Caco-2 (cell line): ENCODE measurements around the gene GPHB5. TPM values are rescaled to one million over a fixed set of nuclear protein-coding genes. Genes with fewer than 3 reads are reported as not detected.

ENCODE experiments used
- BruUV-seq: library from RNA; stranded (reverse); fragments of 400-500 nt; replicated peaks from 2 replicates; lab custom pipeline; 2021; lab: Mats Ljungman, UMichigan
- CTCF ChIA-PET: fragments of 300-600 bp; sonication (Branson Sonifier 250); formaldehyde crosslinking; loops from one replicate; lab custom pipeline; 2022; ENCODE audit warnings: antibody characterized with exemption; lab: Charles Lee
- POLR2A ChIA-PET: fragments of 300-600 bp; sonication (Branson Sonifier 250); formaldehyde crosslinking; loops from one replicate; lab custom pipeline; 2022; ENCODE audit warnings: antibody characterized with exemption; lab: Charles Lee
- DNase-seq, 2 experiments: peaks; one replicate each; pipeline versions ENCODE4 v3.0.0 to v3.0.0-alpha.2; 2020 to 2022
- H3K27me3 ChIP-seq: replicated peaks from 2 replicates; pipeline ENCODE4 v1.6.0; 2011; ENCODE audit warnings: low read length; ENCODE audit not compliant: control insufficient read depth, insufficient read depth
- H3K36me3 ChIP-seq: 2 replicates; pipeline ENCODE4 v1.5.1; 2011; ENCODE audit warnings: low read length; ENCODE audit not compliant: control insufficient read depth, insufficient read depth
- H3K4me1 ChIP-seq: fragments of 250-450 bp; sonication (Bioruptor Pico); 2 replicates; pipeline ENCODE4 v1.5.1; 2020; ENCODE audit warnings: mild to moderate bottlenecking
- H3K4me3 ChIP-seq: 2 replicates; pipeline ENCODE4 v1.5.1; 2011; ENCODE audit warnings: low read depth, mild to moderate bottlenecking, control low read depth, low read length
- H3K9me3 ChIP-seq: fragments of 250-450 bp; sonication (Bioruptor Pico); 2 replicates; pipeline ENCODE4 v1.5.1; 2020; ENCODE audit warnings: mild to moderate bottlenecking, moderate library complexity
- H3K27ac Mint-ChIP-seq: one replicate; pipeline ENCODE4 v1.8.0; 2022; ENCODE audit warnings: mixed read lengths; ENCODE audit not compliant: unreplicated experiment
- H3K27me3 Mint-ChIP-seq: one replicate; pipeline ENCODE4 v1.8.0; 2022; ENCODE audit warnings: mixed read lengths; ENCODE audit not compliant: insufficient read depth, unreplicated experiment
- H3K36me3 Mint-ChIP-seq: one replicate; pipeline ENCODE4 v1.8.0; 2022; ENCODE audit warnings: mild to moderate bottlenecking, mixed read lengths; ENCODE audit not compliant: insufficient read depth, unreplicated experiment
- H3K4me1 Mint-ChIP-seq: one replicate; pipeline ENCODE4 v1.8.0; 2022; ENCODE audit warnings: low read depth, mixed read lengths; ENCODE audit not compliant: unreplicated experiment
- H3K4me3 Mint-ChIP-seq: one replicate; pipeline ENCODE4 v1.8.0; 2022; ENCODE audit warnings: mild to moderate bottlenecking, moderate library complexity, mixed read lengths; ENCODE audit not compliant: unreplicated experiment
- H3K9me3 Mint-ChIP-seq: one replicate; pipeline ENCODE4 v1.8.0; 2022; ENCODE audit warnings: mixed read lengths; ENCODE audit not compliant: unreplicated experiment
- intact Hi-C: fragments of 100-400 bp; cut with micrococcal nuclease; formaldehyde crosslinking; loops from one replicate; pipeline ENCODE4 v1.10.0; 2022; ENCODE audit not compliant: unreplicated experiment
- total RNA-seq: library from RNA; stranded (reverse); gene quantifications from 2 replicates; pipeline ENCODE4 v1.2.3, GENCODE V29; 2022
- TF ChIP-seq, protein P1 (sequence below), 2 experiments: fragments of 200-600 bp in 1 of 2; IDR thresholded peaks; 1 replicate in 1 of 2; 2 replicates in 1 of 2; pipeline versions ENCODE4 v1.5.1 to v1.8.0; 2011 to 2022; ENCODE audit warnings: antibody characterized with exemption in 1 of 2, control low read depth in 1 of 2, inconsistent platforms in 1 of 2, low read depth in 1 of 2, low read length in 1 of 2, mild to moderate bottlenecking in 1 of 2, moderate library complexity in 1 of 2; ENCODE audit not compliant: insufficient read depth in 1 of 2, severe bottlenecking in 1 of 2, unreplicated experiment in 1 of 2

The GPHB5 gene
- total RNA-seq, 1 experiment from 2014 or later = not detected

DNA sequence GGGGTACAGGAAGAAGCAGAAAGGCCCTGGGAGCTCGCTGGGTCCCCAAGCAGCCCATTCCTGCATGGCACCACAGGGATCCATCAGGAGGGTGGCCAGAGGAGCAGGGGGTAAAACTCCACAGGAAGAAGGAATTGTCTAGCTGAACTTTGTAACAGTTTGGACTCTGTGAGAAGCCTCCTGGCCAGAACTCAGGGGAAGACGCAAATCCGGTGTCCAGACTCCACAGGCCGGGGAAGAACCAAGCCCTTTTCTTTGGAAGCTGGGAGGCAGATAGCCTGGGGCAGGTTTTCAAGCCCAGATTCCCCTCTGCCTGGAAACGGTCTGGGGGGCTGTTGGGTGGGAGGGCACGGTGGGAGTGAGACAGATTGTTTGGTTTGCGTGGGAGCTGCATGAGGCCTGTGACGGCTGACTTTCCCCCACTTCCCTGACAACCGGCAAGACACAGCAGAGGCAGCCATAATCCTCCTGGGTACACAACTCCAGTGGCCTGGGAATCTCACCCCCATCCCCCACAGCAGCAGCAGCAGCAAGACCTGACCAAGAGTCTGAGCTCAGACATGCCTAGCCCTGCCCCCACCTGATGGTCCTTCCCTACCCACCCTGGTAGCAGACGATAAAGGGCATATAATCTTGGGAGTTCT, 16.7 kb downstream of the GPHB5 start:
- CTCF ChIA-PET = no interaction called here
- Mint-ChIP-seq H3K36me3 (no peaks in the 10 kb centered on the region), H3K4me1 (no peaks in the 10 kb centered on the region), H3K27me3 (peaks cover 6% of the 10 kb centered on the region), H3K9me3 (no peaks in the 10 kb centered on the region), H3K4me3 (no peak overlapping the region), H3K27ac (no peak overlapping the region)
- intact Hi-C loops = no loop called here
- no peaks in the 10 kb centered on the region for H3K4me1 ChIP-seq
- H3K27me3 ChIP-seq = no peaks in the 10 kb centered on the region
- no peak overlapping the region for H3K4me3 ChIP-seq
- TF ChIP-seq, protein P1, sequence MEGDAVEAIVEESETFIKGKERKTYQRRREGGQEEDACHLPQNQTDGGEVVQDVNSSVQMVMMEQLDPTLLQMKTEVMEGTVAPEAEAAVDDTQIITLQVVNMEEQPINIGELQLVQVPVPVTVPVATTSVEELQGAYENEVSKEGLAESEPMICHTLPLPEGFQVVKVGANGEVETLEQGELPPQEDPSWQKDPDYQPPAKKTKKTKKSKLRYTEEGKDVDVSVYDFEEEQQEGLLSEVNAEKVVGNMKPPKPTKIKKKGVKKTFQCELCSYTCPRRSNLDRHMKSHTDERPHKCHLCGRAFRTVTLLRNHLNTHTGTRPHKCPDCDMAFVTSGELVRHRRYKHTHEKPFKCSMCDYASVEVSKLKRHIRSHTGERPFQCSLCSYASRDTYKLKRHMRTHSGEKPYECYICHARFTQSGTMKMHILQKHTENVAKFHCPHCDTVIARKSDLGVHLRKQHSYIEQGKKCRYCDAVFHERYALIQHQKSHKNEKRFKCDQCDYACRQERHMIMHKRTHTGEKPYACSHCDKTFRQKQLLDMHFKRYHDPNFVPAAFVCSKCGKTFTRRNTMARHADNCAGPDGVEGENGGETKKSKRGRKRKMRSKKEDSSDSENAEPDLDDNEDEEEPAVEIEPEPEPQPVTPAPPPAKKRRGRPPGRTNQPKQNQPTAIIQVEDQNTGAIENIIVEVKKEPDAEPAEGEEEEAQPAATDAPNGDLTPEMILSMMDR (IDR thresholded peaks at IDR 0.05; ENCODE audit: insufficient read depth in 1 of 2, low read depth in 1 of 2, low read length in 1 of 2, severe bottlenecking in 1 of 2, unreplicated experiment in 1 of 2) = no peak
- no peaks in the 10 kb centered on the region for H3K9me3 ChIP-seq
- no peak for DNase-seq
- no TSS peak for BruUV-seq
- H3K36me3 ChIP-seq = no peaks in the 10 kb centered on the region
- POLR2A ChIA-PET = no interaction called here

DNA sequence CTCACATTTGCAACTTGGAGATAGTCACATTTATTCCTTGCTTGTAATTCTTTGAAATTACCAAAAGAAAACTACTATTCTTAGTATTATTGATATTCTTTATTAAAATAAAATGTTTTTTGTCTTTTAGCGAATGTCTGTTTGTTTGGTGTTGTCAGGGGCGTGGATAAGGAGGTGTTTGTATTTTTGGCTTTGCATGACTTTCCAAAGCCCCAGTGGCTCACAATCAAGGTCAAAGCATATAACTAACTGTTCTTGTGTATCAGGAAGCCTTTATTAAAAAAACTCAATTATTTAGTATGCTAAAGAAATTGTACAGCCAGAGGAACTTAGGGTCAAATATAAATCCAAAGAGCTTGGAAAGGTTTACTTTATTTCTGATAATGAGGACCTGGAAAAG, 17.9 kb downstream of the GPHB5 start:
- no peak for DNase-seq
- Mint-ChIP-seq H3K4me1 (no peaks in the 10 kb centered on the region), H3K27ac (no peak overlapping the region), H3K4me3 (no peak overlapping the region), H3K27me3 (peaks cover 6% of the 10 kb centered on the region), H3K9me3 (no peaks in the 10 kb centered on the region), H3K36me3 (no peaks in the 10 kb centered on the region)
- no TSS peak for BruUV-seq
- no peak overlapping the region for H3K4me3 ChIP-seq
- ChIA-PET POLR2A (no interaction called here), CTCF (no interaction called here)
- no peaks in the 10 kb centered on the region for H3K4me1 ChIP-seq
- no peaks in the 10 kb centered on the region for H3K9me3 ChIP-seq
- H3K27me3 ChIP-seq = no peaks in the 10 kb centered on the region
- H3K36me3 ChIP-seq = no peaks in the 10 kb centered on the region
- intact Hi-C loops = no loop called here
- TF ChIP-seq, protein P1 (IDR thresholded peaks at IDR 0.05; ENCODE audit: insufficient read depth in 1 of 2, low read depth in 1 of 2, low read length in 1 of 2, severe bottlenecking in 1 of 2, unreplicated experiment in 1 of 2) = no peak

DNA sequence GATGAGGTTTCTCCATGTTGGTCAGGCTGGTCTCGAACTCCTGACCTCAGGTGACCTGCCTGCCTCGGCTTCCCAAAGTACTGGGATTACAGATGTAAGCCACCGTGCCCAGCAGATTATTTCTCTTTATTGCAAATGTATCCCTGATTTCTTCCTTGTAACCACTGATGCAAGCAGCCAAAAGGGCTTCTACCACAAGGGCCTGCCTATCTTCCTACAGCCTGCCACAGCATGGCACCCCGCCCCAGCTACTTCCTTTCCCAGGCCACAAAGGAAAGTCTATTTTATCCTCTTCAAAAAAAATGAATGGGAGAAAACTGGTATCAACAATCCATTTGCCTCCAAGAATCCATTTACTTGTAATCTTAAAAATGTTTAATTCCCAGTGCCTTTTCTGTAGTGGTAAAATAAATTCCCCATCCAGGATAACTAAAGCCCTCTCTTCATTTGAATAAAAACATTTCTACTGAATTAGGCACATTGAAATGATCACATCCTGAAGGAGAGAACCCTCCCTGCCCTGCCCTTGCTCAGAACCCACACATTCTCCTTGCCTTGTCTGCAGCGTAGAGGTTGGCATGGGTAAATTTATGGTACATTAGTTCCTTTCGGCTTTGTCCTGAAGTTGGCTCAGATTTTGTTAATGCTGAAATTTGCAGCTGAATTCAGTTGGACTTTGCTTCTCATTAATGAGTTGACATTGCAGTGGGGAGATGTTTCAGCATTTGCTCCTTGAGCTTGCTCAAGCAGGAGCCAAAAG, 19.2 kb downstream of the GPHB5 start:
- H3K9me3 ChIP-seq = no peaks in the 10 kb centered on the region
- POLR2A ChIA-PET = no interaction called here
- Mint-ChIP-seq H3K4me1 (no peaks in the 10 kb centered on the region), H3K27ac (no peak overlapping the region), H3K4me3 (no peak overlapping the region), H3K36me3 (no peaks in the 10 kb centered on the region), H3K27me3 (peaks cover 13% of the 10 kb centered on the region), H3K9me3 (no peaks in the 10 kb centered on the region)
- H3K4me1 ChIP-seq = no peaks in the 10 kb centered on the region
- no peaks in the 10 kb centered on the region for H3K36me3 ChIP-seq
- intact Hi-C loops = no loop called here
- BruUV-seq = no TSS peak
- CTCF ChIA-PET = no interaction called here
- H3K4me3 ChIP-seq = no peak overlapping the region
- no peak for DNase-seq
- H3K27me3 ChIP-seq = no peaks in the 10 kb centered on the region
- TF ChIP-seq, protein P1 (IDR thresholded peaks at IDR 0.05; ENCODE audit: insufficient read depth in 1 of 2, low read depth in 1 of 2, low read length in 1 of 2, severe bottlenecking in 1 of 2, unreplicated experiment in 1 of 2) = no peak
